GM19099 (cell line): Measurements from ENCODE around the gene COPZ2.

Experiments used
- POLR2A ChIP-seq: IDR thresholded peaks from 3 replicates; pipeline ENCODE4 v1.6.1; 2011; ENCODE audit warnings: low read depth; ENCODE audit not compliant: insufficient read length; ENCODE audit errors: extremely low read depth

COPZ2 gene

GRCh38 chr17:48037036-48037837 is at the start of gene COPZ2:
Gene COPZ2 (minus strand): TSS chr17:48037797. CDS start chr17:48037777, 20 bp downstream.
- peak; percentile 20 for TF ChIP-seq POLR2A

GRCh38 chr17:48084932-48085331 is 47.3 kb upstream of the COPZ2 start:
- TF ChIP-seq POLR2A, result no peak

GRCh38 chr17:48081858-48082257 is 44.3 kb upstream of the COPZ2 start:
- TF ChIP-seq POLR2A, result no peak

GRCh38 chr17:48074322-48075081 is 36.9 kb upstream of the COPZ2 start:
- TF ChIP-seq POLR2A, result no peak

- TF ChIP-seq POLR2A, result no peak
Observed at GRCh38 chr17:48071654-48072053, 34.1 kb upstream of the COPZ2 start.

GRCh38 chr17:48070195-48070594 is 32.6 kb upstream of the COPZ2 start:
- TF ChIP-seq POLR2A, result no peak

GRCh38 chr17:48068491-48068961 is 30.9 kb upstream of the COPZ2 start:
- TF ChIP-seq POLR2A, result no peak

- TF ChIP-seq POLR2A, result no peak
Observed at GRCh38 chr17:48067245-48067644, 29.6 kb upstream of the COPZ2 start.

- no peak for TF ChIP-seq POLR2A
Observed at GRCh38 chr17:48066656-48067055, 29.1 kb upstream of the COPZ2 start.

- TF ChIP-seq POLR2A, result no peak
Observed at GRCh38 chr17:48066192-48066591, 28.6 kb upstream of the COPZ2 start.

- TF ChIP-seq POLR2A, result no peak
Observed at GRCh38 chr17:48064638-48065037, 27.0 kb upstream of the COPZ2 start.

- no peak for TF ChIP-seq POLR2A
Observed at GRCh38 chr17:48062273-48062672, 24.7 kb upstream of the COPZ2 start.

GRCh38 chr17:48060249-48060648 is 22.7 kb upstream of the COPZ2 start:
- no peak for TF ChIP-seq POLR2A

- TF ChIP-seq POLR2A, result no peak
Observed at GRCh38 chr17:48059125-48059668, 21.6 kb upstream of the COPZ2 start.

- no peak for TF ChIP-seq POLR2A
Observed at GRCh38 chr17:48058393-48059124, 21.0 kb upstream of the COPZ2 start.
